NCI-H774 (cell line): ENCODE measurements around the gene ZFYVE28.
"Not testable (repeated sequence)": the region's sequence is repeated elsewhere in the genome, so short reads cannot be mapped to it uniquely, and the experiment has no call there.

ENCODE experiments used
- DNase-seq: peaks from one replicate; lab custom pipeline; 2025; lab: John Stamatoyannopoulos, UW

ZFYVE28 gene

DNA sequence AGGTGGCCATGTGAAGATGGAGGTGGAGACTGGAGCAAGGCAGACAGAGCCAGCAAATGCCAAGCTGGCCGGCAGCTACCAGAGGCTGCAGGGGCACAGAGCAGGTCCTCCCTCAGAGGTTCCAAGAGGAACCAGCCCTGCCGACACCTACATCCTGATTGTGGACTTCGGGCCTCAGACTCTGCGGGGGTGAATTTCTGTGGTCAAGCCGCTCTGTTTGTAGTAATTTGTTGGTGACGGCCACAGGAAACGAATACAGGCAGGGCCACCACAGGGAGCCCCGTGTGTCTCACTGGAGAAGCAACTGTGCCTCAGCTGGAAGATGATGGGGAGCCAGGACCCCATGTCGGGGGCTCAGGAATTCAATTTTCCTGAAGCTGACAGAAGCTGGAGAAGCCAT, 28.3 kb downstream of the ZFYVE28 start:
- no peak for DNase-seq

DNA sequence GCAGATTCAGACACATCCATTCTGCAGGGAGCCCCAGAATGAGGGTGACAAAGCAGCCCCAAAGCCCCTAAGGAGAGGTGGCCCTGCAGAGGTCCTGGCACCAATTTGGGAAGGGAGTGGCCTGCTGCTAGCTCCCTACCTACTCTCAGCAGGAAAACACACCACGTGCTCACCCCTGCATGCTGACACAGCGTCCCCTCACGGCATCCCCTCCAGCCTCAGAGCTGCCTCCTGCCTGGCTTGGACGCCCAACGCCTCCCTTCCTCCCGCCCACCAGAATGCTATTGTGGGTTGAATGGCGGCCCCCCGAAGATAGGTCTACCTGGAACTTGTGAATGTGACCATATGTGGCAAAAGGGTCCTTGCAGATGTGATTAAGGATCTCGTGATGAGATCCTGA, 28.8 kb downstream of the ZFYVE28 start:
- no peak for DNase-seq

DNA sequence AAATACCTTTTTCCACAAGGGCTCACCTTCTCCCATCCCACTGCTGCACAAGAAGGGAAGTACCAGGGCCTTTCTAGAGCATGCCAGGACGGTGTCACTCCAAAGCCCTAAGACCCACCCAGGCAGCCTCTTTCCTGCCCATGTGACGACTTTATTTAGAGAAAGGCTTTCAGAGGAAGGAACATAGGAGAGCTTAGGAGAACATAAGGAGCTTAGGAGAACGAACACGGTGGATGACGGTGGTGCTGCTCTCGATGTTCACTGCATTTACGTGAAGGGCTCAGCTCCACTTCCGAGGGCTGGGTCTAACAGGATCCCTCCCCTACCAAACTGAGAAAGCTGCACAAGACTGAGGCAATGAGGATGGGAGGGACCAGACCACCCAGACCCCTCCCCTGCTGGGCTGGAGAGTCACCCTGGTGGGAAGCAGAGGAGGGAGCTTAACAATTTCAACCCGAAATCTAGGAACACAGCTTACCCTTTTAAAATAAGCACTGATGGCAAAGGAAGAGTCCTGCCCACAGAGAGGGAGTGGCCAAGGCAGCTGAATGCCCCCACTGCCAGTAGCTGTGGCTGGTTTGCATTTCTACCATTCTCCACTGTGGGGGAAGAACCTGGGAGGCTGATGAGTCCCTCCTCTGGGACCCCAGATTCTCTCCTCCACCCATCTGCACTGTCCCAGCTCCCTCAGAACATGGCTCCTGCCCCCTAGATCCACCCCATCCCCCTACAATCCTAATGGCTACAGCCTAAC, 29.8 kb downstream of the ZFYVE28 start:
- no peak for DNase-seq

DNA sequence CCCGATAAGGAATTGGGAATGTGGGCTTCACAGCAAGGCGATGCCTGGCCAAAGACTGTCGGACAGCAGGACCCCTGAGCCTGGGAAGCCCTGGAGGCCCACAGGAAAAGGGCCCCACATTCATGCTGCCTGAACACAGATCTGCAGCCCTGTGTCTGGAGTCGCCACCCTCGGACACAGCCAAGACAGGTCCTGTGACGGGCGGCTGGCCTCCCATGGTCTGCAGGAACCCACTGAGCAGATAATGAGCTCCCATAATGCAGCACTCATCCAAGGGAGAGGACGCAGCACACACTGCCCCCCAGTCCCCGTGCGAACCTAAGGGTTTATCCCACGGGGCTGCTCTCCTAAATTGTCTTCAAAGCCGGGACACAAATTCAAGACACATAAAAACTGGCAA, 30.6 kb downstream of the ZFYVE28 start:
- DNase-seq = no peak

DNA sequence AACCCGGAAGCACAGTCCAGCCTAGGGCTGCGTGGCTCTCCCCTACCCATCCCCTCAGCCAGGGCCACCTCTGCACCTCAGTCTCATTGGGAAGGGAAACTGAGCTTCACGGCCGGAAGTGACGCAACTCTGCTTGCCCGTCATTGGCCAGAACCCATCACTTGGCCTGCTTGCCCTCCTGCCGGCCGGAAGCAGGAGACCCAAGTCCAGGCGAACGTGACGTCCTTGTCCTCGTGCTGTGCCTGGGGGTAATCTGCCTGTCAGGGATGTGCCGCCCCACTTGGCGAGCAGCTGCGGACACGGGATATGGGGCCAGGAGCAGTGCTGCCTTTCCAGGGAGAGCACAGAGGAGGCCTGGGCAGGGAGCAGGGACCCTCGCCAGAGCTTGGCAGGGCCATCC, 31.2 kb downstream of the ZFYVE28 start:
- no peak for DNase-seq

DNA sequence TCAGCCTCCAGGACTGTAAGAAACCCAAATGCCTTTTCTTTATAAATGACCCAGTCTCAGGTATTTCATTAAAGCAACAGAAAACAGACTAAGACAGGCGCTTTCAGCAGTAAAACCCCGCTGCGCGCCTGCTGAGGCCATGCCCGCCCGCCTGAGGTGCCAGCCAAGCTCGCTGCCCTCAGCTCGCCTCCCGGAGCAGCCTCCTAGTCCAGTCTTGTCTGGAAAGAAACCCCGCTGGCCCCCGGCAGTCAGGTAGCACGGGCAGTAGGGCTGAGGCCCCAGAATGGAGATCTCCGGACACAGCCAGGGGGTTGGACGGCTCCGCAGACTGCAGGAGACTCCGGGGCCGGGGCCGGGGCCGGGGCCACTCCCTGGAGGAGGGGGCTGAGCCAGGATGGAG, 31.7 kb downstream of the ZFYVE28 start:
- DNase-seq = no peak

DNA sequence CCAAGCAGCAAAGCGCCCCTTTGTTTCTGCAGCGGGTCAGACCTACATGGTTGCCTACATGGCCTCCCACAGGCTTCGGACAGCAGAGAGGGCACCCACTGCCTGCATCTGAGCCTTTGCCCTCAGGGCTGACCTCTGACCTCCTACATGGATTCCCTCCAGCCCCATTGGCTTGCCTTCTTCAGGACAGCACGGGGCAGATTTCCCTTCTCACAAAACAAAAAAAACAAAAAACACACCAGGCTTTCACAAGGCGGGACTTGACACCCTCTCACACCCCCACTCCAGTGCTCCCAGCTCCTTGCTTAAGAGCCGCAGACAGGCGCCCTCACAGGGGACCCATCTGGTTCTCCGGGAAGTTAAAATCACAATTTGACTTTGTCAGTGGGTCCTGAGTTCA, 32.9 kb downstream of the ZFYVE28 start:
- DNase-seq = no peak

DNA sequence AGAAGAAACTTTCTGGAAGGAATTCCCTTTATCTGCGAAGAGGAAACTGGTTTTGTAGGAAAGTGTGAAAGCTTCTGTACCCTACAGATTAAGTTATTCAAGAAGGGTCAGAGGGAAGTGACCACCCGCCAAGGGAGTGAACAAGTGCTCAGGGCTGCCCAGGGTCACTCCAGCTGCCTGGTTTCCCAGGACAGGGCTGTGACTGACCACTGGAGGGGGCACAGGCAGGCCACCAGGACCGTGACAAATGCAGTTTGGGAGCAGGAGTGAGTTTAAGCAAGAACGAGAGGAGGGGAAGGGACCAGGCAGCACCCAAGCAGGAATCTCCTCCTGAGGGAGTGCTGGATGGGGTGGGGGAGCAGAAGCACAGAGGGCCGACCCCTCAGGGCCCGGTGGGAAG, 34.2 kb downstream of the ZFYVE28 start:
- no peak for DNase-seq

DNA sequence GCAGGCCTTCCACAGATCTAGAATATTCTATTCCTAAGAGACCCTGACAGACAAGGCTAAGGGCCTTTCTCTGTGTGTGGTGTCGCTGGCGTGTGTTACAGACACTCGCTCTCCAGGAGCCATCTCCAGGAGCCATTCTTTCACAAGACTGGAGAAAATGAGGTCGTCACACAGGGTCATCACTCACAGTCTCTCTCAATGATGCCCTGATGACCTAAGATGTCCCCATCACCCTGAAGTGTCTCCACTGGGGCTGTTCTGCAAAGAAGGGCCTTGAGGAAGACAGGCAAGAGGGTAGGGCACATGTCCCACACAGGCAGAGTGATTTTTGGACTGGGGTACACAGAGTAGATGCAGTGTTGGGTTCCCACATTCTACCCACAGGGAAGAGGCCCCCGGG, 34.7 kb downstream of the ZFYVE28 start:
- no peak for DNase-seq

DNA sequence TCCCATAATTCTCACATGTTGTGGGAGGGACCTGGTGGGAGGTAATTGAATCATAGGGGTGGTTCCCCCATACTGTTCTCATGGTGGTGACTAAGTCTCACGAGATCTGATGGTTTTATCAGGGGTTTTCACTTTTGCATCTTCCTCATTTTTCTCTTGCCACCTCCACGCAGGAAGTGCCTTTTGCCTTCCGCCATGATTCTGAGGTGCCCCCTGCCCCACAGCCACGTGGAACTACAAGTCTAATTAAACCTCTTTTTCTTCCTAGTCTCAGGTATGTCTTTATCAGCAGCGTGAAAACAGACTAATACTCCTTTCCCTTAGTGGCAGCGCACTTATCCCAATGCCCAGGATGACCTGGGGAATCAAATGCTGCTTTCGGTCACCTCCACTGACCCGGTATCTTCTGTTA, 35.2 kb downstream of the ZFYVE28 start:
- DNase-seq = not testable (repeated sequence)

DNA sequence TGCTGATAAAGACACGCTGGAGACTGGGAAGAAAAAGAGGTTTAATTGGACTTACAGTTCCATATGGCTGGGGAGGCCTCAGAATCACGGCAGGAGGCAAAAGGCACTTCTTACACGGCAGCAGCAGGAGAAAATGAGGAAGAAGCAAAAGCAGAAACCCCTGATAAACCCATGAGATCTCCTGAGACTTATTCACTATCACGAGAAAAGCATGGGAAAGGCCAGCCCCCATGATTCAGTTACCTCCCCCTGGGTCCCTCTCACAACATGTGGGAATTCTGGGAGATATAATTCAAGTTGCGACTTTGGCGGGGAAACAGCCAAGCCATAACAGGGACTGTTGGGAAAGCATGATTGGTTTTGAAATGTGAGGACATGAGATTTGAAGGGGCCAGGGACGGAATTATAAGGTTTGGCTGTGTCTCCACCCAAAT, 35.7 kb downstream of the ZFYVE28 start:
- not testable (repeated sequence) for DNase-seq

DNA sequence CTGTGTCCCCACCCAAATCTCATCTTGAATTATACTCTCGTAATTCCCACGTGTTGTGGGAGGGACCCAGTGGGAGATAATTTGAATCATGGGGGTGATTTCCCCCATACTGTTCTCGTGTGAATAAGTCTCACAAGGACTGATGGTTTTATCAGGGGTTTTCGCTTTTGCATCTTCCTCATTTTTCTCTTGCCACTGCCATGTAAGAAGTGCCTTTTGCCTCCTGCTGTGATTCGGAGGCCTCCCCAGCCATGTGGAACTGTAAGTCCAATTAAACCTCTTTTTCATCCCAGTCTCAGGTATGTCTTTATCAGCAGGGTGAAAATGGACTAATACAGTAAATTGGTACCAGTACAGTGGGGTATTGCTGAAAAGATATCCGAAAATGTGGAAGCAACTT, 37.9 kb downstream of the ZFYVE28 start:
- not testable (repeated sequence) for DNase-seq

DNA sequence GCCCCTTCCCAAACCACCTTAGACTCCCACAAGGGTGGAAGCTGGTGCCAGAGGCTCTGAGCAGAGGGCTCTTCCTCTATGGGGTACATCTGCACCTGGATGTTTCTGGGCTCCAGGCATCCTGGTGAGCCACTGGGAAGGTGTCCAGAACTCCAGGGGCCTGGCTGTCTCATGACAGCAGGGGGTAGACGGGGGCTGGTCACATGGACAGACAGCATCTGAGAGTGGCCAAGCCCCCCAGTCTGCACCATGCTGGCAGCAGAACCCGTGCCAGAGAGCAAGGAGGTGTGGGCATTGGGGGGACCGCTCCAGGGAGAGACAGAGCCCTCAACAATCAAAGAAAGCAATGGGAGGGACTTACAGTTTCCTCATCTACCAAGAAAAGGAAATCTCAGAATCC, 39.5 kb downstream of the ZFYVE28 start:
- DNase-seq = no peak

DNA sequence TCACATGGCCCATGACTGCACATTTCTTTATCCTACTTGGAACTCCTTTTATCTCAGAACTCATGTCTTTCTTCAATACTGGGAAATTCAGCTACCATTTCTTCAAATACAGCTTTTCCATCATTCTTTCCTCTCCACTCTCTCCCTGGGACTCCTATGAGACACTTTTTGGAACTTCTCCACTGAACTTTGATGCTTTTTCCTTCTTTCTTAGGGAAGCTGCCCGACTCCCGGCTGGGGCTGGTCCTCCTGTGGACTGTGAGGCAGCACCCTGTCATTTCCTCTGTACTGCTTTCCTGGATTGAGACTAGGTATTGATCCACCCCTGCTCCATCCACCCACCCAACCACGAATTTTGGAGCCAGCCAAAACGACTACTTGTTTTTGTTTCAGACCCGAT, 40.0 kb downstream of the ZFYVE28 start:
- no peak for DNase-seq

DNA sequence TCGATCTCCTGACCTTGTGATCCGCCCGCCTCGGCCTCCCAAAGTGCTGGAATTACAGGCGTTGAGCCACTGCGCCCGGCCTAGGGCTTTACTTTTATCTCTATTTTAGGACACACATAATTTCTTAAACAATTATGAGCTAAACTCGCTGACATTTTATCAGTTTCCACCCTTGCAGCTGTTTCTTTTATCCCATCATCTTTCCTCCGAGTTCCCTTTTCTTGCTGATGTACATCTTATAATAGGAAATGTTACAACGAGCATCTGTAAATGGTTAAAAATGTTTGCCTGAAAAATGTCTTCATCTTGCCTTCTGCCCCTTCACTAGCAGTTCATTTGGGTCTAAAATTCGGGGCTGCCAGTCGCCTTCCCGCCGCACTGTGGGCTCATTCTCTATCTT, 41.2 kb downstream of the ZFYVE28 start:
- no peak for DNase-seq

DNA sequence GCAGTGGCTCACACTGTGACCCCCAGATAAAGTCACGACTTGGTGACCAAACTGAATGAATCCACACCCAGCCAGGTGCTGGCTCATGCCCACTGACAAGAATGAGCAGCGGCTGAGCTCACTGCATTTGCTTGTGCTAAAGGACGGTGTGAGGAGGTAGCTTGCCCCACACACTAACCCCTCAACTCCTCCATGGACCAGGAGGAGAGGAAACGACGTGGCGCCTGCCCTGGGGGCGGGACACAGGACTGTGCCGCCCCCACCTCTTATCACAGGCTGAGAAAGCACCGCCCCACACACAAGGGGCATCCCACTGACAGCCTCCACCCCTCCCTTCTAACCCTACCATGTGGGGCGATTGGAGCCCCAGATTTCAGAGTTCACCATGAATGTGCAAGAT, 43.0 kb downstream of the ZFYVE28 start:
- no peak for DNase-seq

DNA sequence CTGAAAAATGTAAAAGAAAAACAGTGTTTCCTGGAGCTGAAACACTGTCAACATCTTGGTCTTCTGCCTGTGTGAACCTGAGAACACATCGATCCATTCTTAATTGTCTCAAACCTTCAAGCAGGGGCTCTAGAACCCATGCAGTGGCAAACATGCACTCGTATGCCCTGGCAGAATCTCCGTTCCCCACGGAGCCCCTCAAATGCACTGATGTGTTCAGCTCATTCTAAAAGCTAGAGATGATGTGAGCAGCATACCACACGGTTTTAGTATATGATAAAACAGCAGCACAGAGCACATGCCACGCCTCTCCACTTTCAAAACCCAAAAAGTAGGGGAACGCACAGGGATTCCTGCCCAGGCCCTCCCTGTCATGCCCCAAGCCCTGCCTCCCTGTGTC, 44.9 kb downstream of the ZFYVE28 start:
- DNase-seq = no peak

DNA sequence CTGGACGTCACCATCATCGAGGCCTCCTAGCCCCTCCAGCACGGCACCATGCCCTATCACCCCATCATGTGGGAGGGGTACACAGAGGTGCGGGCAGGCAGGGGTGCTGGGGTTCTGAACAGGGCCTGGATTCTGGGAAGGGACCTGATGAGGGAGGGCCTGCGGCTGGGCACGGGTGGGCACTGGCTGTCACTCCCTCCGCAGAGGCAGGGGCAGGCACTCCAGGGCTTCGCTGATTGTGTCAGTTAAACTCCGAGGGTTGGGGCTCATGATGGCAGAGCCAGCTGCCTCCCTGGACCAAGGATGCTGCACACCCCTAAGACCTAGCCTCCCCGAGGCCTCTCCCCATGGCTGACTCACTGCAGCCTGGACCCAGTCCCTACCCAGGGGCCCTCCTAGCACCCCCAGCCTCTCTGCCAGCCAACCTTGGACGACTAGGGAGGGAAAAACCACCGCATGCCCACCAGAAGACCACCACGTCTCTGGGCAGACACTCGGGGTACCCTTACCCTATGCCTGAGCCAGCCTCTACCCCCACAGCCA, 45.9 kb downstream of the ZFYVE28 start:
- no peak for DNase-seq

DNA sequence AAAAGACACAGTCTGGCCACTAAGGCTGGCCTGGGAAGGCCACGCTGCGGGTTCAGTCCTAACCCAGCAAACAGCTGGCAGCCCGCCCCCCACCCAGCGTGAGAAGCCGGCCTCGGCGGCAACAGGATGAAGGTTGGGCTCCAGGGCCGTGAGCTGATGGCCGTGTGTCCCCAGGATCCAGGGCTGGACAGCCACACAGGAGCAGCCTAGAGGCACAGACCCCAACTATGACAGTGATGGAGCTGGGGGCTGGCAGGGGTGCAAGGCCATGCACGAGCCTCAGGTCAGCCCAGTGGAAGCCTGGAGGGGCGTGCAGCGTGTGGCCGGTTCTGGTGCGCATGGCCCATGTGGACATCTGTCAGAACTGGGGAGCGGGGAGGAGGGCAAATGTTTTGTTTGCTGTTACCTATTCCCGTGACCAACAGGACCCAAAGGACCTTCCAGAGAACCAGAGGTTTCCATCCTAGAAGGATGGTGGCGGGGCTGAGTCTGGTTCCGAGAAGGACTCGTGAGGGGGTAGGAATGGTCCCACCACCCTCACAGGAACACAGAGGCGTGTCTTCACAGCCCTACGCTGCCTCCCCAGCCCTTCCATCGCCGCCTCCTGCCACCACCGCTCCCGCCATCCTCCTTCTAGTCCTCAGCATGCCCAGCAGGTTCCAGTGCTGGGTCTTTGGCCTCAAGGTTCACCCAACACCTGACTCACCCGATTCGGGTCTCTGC, 46.5 kb downstream of the ZFYVE28 start:
- DNase-seq = no peak

DNA sequence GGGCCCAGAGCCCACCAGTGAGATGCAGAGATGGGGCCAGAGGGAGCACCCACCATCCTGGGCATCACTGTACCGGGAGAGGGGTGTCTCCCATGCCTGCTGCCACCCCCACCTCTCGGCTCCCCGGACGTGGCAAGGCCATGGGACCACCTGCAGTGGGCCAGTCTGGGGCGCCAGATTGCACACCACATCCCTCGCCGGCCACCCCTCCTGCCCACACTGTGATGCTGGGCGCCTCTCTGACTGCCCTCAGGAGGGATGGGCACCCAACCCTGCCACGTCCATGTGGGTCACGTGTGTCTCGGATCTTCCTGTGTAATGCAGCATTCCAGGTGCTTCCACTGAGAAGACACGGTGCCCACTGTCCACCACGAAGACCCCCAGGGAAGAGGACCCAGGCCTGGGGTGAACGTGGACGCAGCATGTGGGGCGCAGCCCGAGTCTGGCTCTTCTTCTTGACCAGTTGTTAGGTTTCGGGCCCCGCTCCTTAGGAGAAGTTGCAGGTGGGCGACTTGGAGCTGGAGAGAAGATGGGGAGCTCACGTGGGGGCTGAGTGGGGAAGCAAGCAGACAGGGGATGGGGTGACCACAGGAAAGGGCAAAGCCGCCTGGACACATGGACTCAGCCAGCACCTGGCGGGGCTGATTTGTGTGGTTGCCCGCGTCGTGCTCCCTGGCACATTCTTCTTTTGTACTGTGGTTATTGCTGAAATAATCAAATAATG, 47.7 kb downstream of the ZFYVE28 start:
- no peak for DNase-seq

DNA sequence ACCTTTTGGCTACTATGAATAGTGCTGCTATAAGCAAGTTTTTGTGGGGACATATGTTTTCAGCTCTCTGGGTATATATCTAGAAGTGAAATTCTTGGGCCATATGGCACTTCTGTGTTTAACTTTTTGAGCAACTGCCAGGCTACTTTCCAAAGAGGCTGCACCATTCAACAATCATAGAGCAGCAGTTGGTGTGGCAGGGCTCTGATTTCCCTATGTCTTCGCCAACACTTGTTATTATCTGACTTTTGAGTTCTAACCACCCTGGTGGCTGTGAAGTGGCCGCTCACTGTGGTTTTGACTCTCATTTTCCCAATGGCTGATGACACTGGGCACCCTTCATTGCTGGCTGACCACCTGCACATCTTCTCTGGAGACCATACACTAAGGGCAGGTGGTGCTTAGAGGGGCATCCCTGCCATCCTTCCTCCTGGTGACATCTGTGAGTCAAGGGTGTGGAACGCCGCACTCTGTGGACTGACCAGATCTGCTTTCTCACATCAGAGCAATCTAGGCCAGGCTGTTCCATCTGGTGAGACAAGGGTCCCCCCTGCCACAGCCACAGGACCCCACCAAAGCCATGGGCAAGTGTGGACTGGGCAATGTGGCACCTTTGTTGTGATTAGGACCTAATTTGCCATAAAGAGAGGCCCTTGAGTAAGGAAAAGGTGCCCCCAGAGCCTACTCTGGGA, 49.6 kb downstream of the ZFYVE28 start:
- no peak for DNase-seq

DNA sequence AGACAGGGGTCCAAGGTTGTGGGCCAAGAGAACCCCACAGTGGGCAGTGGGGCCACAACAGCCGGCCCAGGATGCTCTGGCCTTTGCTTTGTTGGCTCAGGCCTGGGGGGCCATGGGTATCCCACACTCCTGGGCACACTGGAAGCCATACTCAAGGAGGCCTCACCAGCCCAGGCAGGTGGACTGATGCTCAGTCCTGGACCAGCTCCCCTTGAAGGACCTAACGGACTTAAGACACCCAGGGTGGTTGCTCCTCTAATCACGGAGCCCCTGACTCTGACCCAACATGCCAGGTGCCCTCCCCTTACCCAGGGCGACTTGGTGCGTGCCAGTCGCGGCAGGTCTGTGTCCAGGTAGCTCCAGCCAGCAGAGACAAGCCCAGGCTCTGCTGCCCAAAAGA, 50.8 kb downstream of the ZFYVE28 start:
- DNase-seq = no peak
